Large intestine (tissue), 3 donors: ENCODE measurements around the gene OR5AP2. TPM values are rescaled to one million over a fixed set of nuclear protein-coding genes. Genes with fewer than 3 reads are reported as not detected.
"Not testable (repeated sequence)": the region's sequence is repeated elsewhere in the genome, so short reads cannot be mapped to it uniquely, and the experiment has no call there.

Experiments
- DNase-seq, 2 donors: peaks; one replicate each; pipeline versions ENCODE4 v3.0.0 to v3.0.0-alpha.2; 2013
- H3K27ac ChIP-seq: one replicate; pipeline ENCODE4 v1.5.1; 2013; ENCODE audit warnings: low read length
- H3K27me3 ChIP-seq: 2 replicates; pipeline ENCODE4 v1.6.1; 2013; ENCODE audit warnings: low read length; ENCODE audit not compliant: control insufficient read depth, insufficient read depth
- H3K36me3 ChIP-seq: 2 replicates; pipeline ENCODE4 v1.6.1; 2013; ENCODE audit warnings: low read length; ENCODE audit not compliant: control insufficient read depth, insufficient read depth
- H3K4me1 ChIP-seq: one replicate; pipeline ENCODE4 v1.6.1; 2013; ENCODE audit warnings: low read length; ENCODE audit not compliant: control insufficient read depth, insufficient read depth
- H3K4me3 ChIP-seq: one replicate; pipeline ENCODE4 v1.5.1; 2013; ENCODE audit warnings: low read length
- H3K9me3 ChIP-seq: one replicate; pipeline ENCODE4 v1.6.1; 2013; ENCODE audit warnings: mild to moderate bottlenecking, low read depth, low read length, moderate library complexity; ENCODE audit not compliant: control insufficient read depth
- WGBS: methylation state at CpG from one replicate; pipeline ENCODE4 v1.1.5; 2013; ENCODE audit warnings: low lambda C conversion rate; ENCODE audit not compliant: insufficient coverage; 5-methylcytosine and 5-hydroxymethylcytosine counted together
- polyA plus RNA-seq: library from polyadenylated mRNA; unstranded; fragments of 120-200 nt; gene quantifications from one replicate; pipeline ENCODE4 v1.2.1, GENCODE V29; 2013

OR5AP2 gene
- polyA plus RNA-seq, 1 donor = not detected

DNA sequence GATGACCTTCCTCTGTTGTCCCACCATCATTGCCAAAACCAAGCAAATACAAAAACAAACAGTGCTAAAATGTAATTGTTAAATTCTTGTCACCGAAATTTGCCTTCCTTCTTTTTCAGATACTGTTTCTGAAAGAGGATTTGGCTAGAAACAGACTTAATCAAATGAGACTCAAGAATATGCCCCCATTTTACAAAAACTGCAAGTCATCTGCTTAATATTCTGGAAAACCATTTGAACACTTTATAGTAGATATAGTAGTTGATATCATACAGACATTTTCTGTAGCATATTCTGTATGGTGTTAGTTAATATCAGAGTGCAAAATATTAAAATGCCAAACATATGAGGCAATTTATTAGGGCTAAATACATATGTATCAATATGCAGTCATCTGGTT is 31.1 kb downstream of the OR5AP2 start:
- no peak overlapping the region for H3K27ac ChIP-seq
- H3K9me3 ChIP-seq = no peaks in the 10 kb centered on the region
- no peaks in the 10 kb centered on the region for H3K4me1 ChIP-seq
- H3K36me3 ChIP-seq = no peaks in the 10 kb centered on the region
- WGBS = no CpG with 5 or more reads among the region's 1 CpG
- no peak for DNase-seq
- no peak overlapping the region for H3K4me3 ChIP-seq
- no peaks in the 10 kb centered on the region for H3K27me3 ChIP-seq

DNA sequence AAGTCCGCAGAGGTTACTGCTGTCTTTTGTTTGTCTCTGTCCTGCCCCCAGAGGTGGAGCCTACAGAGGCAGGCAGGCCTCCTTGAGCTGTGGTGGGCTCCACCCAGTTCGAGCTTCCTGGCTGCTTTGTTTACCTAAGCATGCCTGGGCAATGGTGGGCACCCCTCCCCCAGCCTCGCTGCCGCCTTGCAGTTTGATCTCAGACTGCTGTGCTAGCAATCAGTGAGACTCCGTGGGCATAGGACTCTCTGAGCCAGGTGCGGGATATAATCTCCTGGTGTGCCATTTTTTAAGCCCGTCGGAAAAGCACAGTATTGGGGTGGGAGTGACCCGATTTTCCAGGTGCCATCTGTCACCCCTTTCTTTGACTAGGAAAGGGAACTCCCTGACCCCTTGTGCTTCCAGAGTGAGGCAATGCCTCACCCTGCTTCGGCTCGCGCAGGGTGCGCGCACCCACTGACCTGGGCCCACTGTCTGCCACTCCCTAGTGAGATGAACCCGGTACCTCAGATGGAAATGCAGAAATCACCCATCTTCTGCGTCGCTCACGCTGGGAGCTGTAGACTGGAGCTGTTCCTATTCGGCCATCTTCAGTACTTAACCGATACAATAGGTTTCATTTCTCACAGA is 50.0 kb downstream of the OR5AP2 start:
- not testable (repeated sequence) for H3K27me3 ChIP-seq, H3K9me3 ChIP-seq, DNase-seq, H3K27ac ChIP-seq, H3K4me3 ChIP-seq, H3K36me3 ChIP-seq, H3K4me1 ChIP-seq
- WGBS = no CpG with 5 or more reads among the region's 20 CpGs

Other genes starting within 250 kb of the OR5AP2 start
- not detected for gene OR5AL1, start 229.7 kb downstream of the OR5AP2 start, polyA plus RNA-seq
- gene OR5M3, start 169.1 kb downstream of the OR5AP2 start, polyA plus RNA-seq = not detected
- not detected for gene OR5M8, start 151.1 kb downstream of the OR5AP2 start, polyA plus RNA-seq
- not detected for gene OR5M11, start 99.2 kb downstream of the OR5AP2 start, polyA plus RNA-seq
- gene OR5M10, start 64.7 kb downstream of the OR5AP2 start, polyA plus RNA-seq = not detected
- gene OR5M1, start 27.6 kb downstream of the OR5AP2 start, polyA plus RNA-seq = not detected
- not detected for gene OR5AR1, start 21.2 kb upstream of the OR5AP2 start, polyA plus RNA-seq
- gene OR9G1, start 56.7 kb upstream of the OR5AP2 start, polyA plus RNA-seq = 0.28 TPM
- not detected for gene OR9G4, start 106.3 kb upstream of the OR5AP2 start, polyA plus RNA-seq